ENCODE results near the gene IFNGR1. TPM values are rescaled to one million over a fixed set of nuclear protein-coding genes. Genes with fewer than 3 reads are reported as not detected.
"Not testable (repeated sequence)": the region's sequence is repeated elsewhere in the genome, so short reads cannot be mapped to it uniquely, and the experiment has no call there.

The IFNGR1 gene
- total and polyA plus RNA-seq, 2 of the 13 experiments (the other 11 are each of a cell fraction or from before 2014, with no cell fraction given) = 82.8 to 87.8 TPM

DNA sequence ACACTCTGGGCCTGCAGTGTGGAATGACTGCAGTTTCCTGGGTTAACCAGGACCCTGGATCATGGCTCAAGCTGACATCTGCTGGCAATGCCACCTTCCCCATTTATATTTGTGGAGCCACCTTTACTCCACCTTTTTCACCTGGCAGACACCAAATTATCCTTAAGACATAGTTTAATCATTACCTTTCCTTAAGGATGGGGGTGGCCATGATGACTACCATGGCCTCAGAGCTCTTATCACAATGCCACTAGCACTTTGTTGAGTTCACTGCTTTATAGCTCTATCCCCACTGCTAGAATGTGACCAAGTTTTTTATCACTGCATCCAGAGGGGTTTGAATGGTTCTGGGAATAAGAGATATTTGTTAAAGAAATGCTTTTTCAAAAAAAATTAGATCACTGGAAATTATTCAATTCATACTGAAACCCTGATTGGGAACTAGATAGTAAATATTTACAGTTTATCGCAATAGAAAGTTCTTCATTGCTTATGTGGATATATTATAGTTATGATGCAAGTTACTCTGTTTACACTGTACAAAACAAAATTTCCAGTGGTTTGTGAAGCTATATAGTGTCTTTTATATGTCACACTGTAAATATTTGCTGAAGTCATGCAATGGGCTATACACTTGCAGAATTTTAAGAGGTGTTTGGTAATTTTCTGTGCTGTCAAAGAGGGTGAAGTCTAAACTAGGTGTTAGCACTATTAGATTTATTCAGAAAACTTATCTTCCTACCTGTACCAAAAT, 37.3 kb upstream of the IFNGR1 start (continued):
- TF ChIP-seq ZNF414 (CRISPR knock-in tag; IDR thresholded peaks at IDR 0.05) (no peak), ZNF207 (IDR thresholded peaks at IDR 0.05; ENCODE audit: borderline replicate concordance) (no peak), ZNF639 (CRISPR knock-in tag; conservative IDR thresholded peaks at IDR 0.05) (no peak), CCDC6 (CRISPR knock-in tag; IDR thresholded peaks at IDR 0.05) (no peak), MXD3 (CRISPR knock-in tag; IDR thresholded peaks at IDR 0.05) (no peak), REL (CRISPR knock-in tag; conservative IDR thresholded peaks at IDR 0.05) (no peak), ZNF629 (CRISPR knock-in tag; conservative IDR thresholded peaks at IDR 0.05) (no peak), ZNF747 (CRISPR knock-in tag; IDR thresholded peaks at IDR 0.05; ENCODE audit: borderline replicate concordance) (no peak)

- Histone ChIP-seq H2AFZ (ENCODE audit: low read length) (no peak overlapping the region), H3K4me3 (replicated peaks in 1 of 3; ENCODE audit: insufficient read depth in 1 of 3, low read depth in 2 of 3, low read length in 3 of 3) (no peak overlapping the region), H4K20me1 (ENCODE audit: insufficient read depth, low read length) (no peaks in the 10 kb centered on the region), H3K4me2 (ENCODE audit: low read depth, low read length) (no peak overlapping the region), H3K79me2 (ENCODE audit: insufficient read depth, low read length) (no peaks in the 10 kb centered on the region), H3K27me3 (ENCODE audit: control insufficient read depth in 1 of 2, insufficient read depth in 2 of 2, low read length in 2 of 2) (no peaks in the 10 kb centered on the region), H3K4me1 (ENCODE audit: insufficient read depth, low read length) (peaks cover 23% of the 10 kb centered on the region), H3K9ac (ENCODE audit: insufficient read depth, low read depth, low read length) (no peak overlapping the region), H3K9me3 (ENCODE audit: low read length) (peaks cover 30% of the 10 kb centered on the region), H3K36me3 (replicated peaks in 1 of 2; ENCODE audit: control insufficient read depth in 1 of 2, insufficient read depth in 2 of 2, low read length in 2 of 2) (no peaks in the 10 kb centered on the region), H3K27ac (ENCODE audit: extremely low read length, insufficient read depth, low read length) (no peak overlapping the region)
- no CpG with 5 or more reads among the region's 1 CpG for WGBS (ENCODE audit: low lambda C conversion rate)
- no TSS peak for BruUV-seq (replicated peaks)
- DNase-seq (ENCODE audit: low spot score) (no peak), FAIRE-seq (no peak), ATAC-seq (no peak)
- intact Hi-C loops (cut with micrococcal nuclease; ENCODE audit: unreplicated experiment) = loop anchor here (5.0 kb wide), 1 partner anchor 38 kb away; the partner anchor contains the start of gene IFNGR1
- TF ChIP-seq MBNL3 (CRISPR knock-in tag; conservative IDR thresholded peaks at IDR 0.05) = no peak
- no peak for TF ChIP-seq ELF1 (CRISPR knock-in tag; IDR thresholded peaks at IDR 0.05)
- TF ChIP-seq PLRG1 (conservative IDR thresholded peaks at IDR 0.05) = no peak
- TF ChIP-seq MTA3 (CRISPR knock-in tag; IDR thresholded peaks at IDR 0.05) = no peak
- in situ Hi-C loops (cut with HindIII; ENCODE audit: extremely low pct_ligation_motif_present, low pct_unique_long_range_greater_than_20kb) = no loop called here
- ChIA-PET POLR2A (no interaction called here), CTCF (ENCODE audit: low intra/inter-chr PET ratio, low total read pairs) (no interaction called here)
These were observed 35.8 kb upstream of the IFNGR1 start for GRCh38 chr6:137254966-137255365.

GRCh38 chr6:137254430-137254829, 35.2 kb upstream of the IFNGR1 start:
- WGBS (ENCODE audit: low lambda C conversion rate) = 52% methylated on average over 2 of the region's 2 CpGs
- H3K36me3 ChIP-seq (replicated peaks in 1 of 2; ENCODE audit: control insufficient read depth in 1 of 2, insufficient read depth in 2 of 2, low read length in 2 of 2); DNase-seq (ENCODE audit: low spot score); FAIRE-seq; H4K20me1 ChIP-seq (ENCODE audit: insufficient read depth, low read length); POLR2A ChIA-PET; H3K27me3 ChIP-seq (ENCODE audit: control insufficient read depth in 1 of 2, insufficient read depth in 2 of 2, low read length in 2 of 2); H3K27ac ChIP-seq (ENCODE audit: extremely low read length, insufficient read depth, low read length); in situ Hi-C loops (cut with HindIII; ENCODE audit: extremely low pct_ligation_motif_present, low pct_unique_long_range_greater_than_20kb); H3K9ac ChIP-seq (ENCODE audit: insufficient read depth, low read depth, low read length); BruUV-seq (replicated peaks); ATAC-seq; H3K79me2 ChIP-seq (ENCODE audit: insufficient read depth, low read length); CTCF ChIA-PET (ENCODE audit: low intra/inter-chr PET ratio, low total read pairs); H3K4me2 ChIP-seq (ENCODE audit: low read depth, low read length); H2AFZ ChIP-seq (ENCODE audit: low read length); H3K4me3 ChIP-seq (replicated peaks in 1 of 3; ENCODE audit: insufficient read depth in 1 of 3, low read depth in 2 of 3, low read length in 3 of 3); intact Hi-C loops (cut with micrococcal nuclease; ENCODE audit: unreplicated experiment): not testable (repeated sequence)
- H3K9me3 ChIP-seq (ENCODE audit: low read length) = peaks cover 30% of the 10 kb centered on the region
- H3K4me1 ChIP-seq (ENCODE audit: insufficient read depth, low read length) = peaks cover 23% of the 10 kb centered on the region

Data from HepG2 (cell line).